Uterus (tissue), 2 donors: Measurements from ENCODE around the gene FBXO15.

Experiments used
- POLR2A ChIP-seq, 2 donors: fragments of 450-650 bp; IDR thresholded peaks; one replicate each; pipeline ENCODE4 v1.6.1; 2016; ENCODE audit warnings: antibody characterized with exemption in 2 of 2, mild to moderate bottlenecking in 1 of 2, moderate library complexity in 1 of 2
- TF ChIP-seq, protein P1 (sequence below), 4 experiments: fragments of 200-600 bp in 2 of 4; fragments of 450-650 bp in 2 of 4; sonication (generic) in 2 of 4; IDR thresholded peaks; one replicate each; pipeline ENCODE4 v1.5.1; 2016 to 2019; ENCODE audit warnings: antibody characterized with exemption in 4 of 4, mild to moderate bottlenecking in 2 of 4, moderate library complexity in 1 of 4

DNA sequence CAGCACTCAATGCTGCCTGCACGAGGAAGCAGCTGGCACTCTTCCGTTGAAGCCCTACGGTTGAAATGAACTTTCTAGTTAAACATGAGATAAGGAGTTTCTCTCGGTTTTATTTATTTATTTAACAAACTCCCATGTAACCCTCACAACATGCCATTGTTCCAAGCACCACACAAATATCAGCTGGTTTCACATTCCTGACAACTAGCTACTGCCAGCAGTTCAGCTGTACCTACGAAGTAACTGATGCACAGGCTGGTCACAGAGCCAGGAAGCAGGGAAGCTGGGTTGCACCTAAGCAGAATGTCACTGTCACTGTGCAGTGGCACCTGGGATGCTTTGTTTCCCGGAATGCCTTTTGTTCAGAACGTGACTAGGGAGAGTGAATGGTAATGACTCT is 18.8 kb upstream of the FBXO15 start:
- TF ChIP-seq, protein P1, sequence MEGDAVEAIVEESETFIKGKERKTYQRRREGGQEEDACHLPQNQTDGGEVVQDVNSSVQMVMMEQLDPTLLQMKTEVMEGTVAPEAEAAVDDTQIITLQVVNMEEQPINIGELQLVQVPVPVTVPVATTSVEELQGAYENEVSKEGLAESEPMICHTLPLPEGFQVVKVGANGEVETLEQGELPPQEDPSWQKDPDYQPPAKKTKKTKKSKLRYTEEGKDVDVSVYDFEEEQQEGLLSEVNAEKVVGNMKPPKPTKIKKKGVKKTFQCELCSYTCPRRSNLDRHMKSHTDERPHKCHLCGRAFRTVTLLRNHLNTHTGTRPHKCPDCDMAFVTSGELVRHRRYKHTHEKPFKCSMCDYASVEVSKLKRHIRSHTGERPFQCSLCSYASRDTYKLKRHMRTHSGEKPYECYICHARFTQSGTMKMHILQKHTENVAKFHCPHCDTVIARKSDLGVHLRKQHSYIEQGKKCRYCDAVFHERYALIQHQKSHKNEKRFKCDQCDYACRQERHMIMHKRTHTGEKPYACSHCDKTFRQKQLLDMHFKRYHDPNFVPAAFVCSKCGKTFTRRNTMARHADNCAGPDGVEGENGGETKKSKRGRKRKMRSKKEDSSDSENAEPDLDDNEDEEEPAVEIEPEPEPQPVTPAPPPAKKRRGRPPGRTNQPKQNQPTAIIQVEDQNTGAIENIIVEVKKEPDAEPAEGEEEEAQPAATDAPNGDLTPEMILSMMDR (IDR thresholded peaks at IDR 0.05) = no peak
- TF ChIP-seq POLR2A (IDR thresholded peaks at IDR 0.05) = no peak
